HG03439 (cell line): ENCODE results near the gene MMP26.
A peak's percentile ranks its signal among the peaks of the same experiment; 100 is the strongest.

Experiments
- ATAC-seq: cut with Tn5 transposase; IDR thresholded peaks from one replicate; pipeline ENCODE4 v1.9.1; 2021; ENCODE audit warnings: mild to moderate bottlenecking, moderate library complexity; ENCODE audit not compliant: unreplicated experiment

The MMP26 gene

GRCh38 chr11:4704054-4704789 is at the start of gene MMP26:
Gene MMP26 (plus strand): TSS chr11:4704784.
- no peak for ATAC-seq

- ATAC-seq: no peak
Observed at GRCh38 chr11:4658629-4659445, 45.7 kb upstream of the MMP26 start.

GRCh38 chr11:4662876-4663275 is 41.7 kb upstream of the MMP26 start:
- ATAC-seq: no peak

GRCh38 chr11:4664183-4664582 is 40.4 kb upstream of the MMP26 start:
- no peak for ATAC-seq

- ATAC-seq: no peak
Observed at GRCh38 chr11:4664786-4665185, 39.8 kb upstream of the MMP26 start.

- ATAC-seq: no peak
Observed at GRCh38 chr11:4665424-4665823, 39.2 kb upstream of the MMP26 start.

- no peak for ATAC-seq
Observed at GRCh38 chr11:4671741-4672140, 32.8 kb upstream of the MMP26 start.

GRCh38 chr11:4672470-4672869 is 32.1 kb upstream of the MMP26 start:
- no peak for ATAC-seq

GRCh38 chr11:4673781-4674180 is 30.8 kb upstream of the MMP26 start:
- no peak for ATAC-seq

- ATAC-seq: no peak
Observed at GRCh38 chr11:4677948-4678347, 26.6 kb upstream of the MMP26 start.

- no peak for ATAC-seq
Observed at GRCh38 chr11:4680341-4680740, 24.2 kb upstream of the MMP26 start.

GRCh38 chr11:4682623-4683419 is 21.8 kb upstream of the MMP26 start:
- ATAC-seq: no peak

GRCh38 chr11:4684631-4685285 is 19.8 kb upstream of the MMP26 start:
- no peak for ATAC-seq

- no peak for ATAC-seq
Observed at GRCh38 chr11:4695442-4695841, 9.1 kb upstream of the MMP26 start.

GRCh38 chr11:4697585-4697984 is 7.0 kb upstream of the MMP26 start, which contains the start of gene OR51E2:
Gene OR51E2 (minus strand): TSS chr11:4697853. CDS start chr11:4682711, 15,142 bp downstream.
- no peak for ATAC-seq

- ATAC-seq: peak; percentile 97
Observed at GRCh38 chr11:4699697-4700435, 4.7 kb upstream of the MMP26 start.

- ATAC-seq: no peak
Observed at GRCh38 chr11:4700436-4700820, 4.2 kb upstream of the MMP26 start.

GRCh38 chr11:4704790-4705334 is 278 bp downstream of the MMP26 start:
- no peak for ATAC-seq

GRCh38 chr11:4713241-4713640 is 8.7 kb downstream of the MMP26 start:
- no peak for ATAC-seq

GRCh38 chr11:4714300-4714699 is 9.7 kb downstream of the MMP26 start:
- no peak for ATAC-seq
